DLD1 (cell line): ENCODE data around the gene G6PD.

Experiments used
- in situ Hi-C: cut with HindIII; loops from 2 replicates; pipeline ENCODE4 v1.10.0; 2017; ENCODE audit warnings: low sequenced_read_pairs

The G6PD gene

GRCh38 chrX:154488336-154489075 lies 58.1 kb downstream of the G6PD start:
- in situ Hi-C loops, result no loop called here

GRCh38 chrX:154487518-154488290 lies 58.9 kb downstream of the G6PD start:
- in situ Hi-C loops, result no loop called here

- in situ Hi-C loops, result no loop called here
These were observed 60.0 kb downstream of the G6PD start, which contains the start of gene UBL4A for GRCh38 chrX:154486396-154487207. TSS of gene UBL4A (minus strand) at chrX:154486615. CDS start at chrX:154486584, 31 bp downstream.

- in situ Hi-C loops, result no loop called here
These were observed 60.6 kb downstream of the G6PD start for GRCh38 chrX:154486052-154486395.

- in situ Hi-C loops, result no loop called here
These were observed 61.2 kb downstream of the G6PD start for GRCh38 chrX:154485150-154486051.

GRCh38 chrX:154484255-154485149 lies 62.1 kb downstream of the G6PD start:
- in situ Hi-C loops, result no loop called here

- in situ Hi-C loops, result no loop called here
These were observed 63.3 kb downstream of the G6PD start for GRCh38 chrX:154483325-154483724.

- in situ Hi-C loops, result no loop called here
These were observed 63.9 kb downstream of the G6PD start for GRCh38 chrX:154482786-154483185.

- in situ Hi-C loops, result no loop called here
These were observed 64.6 kb downstream of the G6PD start for GRCh38 chrX:154481911-154482601.
